ENCODE data around the gene MAPKAP1. TPM values are rescaled to one million over a fixed set of nuclear protein-coding genes. Genes with fewer than 3 reads are reported as not detected.
"Not testable (repeated sequence)": the region's sequence is repeated elsewhere in the genome, so short reads cannot be mapped to it uniquely, and the experiment has no call there.

Gene MAPKAP1
- total RNA-seq, 1 donor from 2014 or later, result 84.9 TPM

DNA sequence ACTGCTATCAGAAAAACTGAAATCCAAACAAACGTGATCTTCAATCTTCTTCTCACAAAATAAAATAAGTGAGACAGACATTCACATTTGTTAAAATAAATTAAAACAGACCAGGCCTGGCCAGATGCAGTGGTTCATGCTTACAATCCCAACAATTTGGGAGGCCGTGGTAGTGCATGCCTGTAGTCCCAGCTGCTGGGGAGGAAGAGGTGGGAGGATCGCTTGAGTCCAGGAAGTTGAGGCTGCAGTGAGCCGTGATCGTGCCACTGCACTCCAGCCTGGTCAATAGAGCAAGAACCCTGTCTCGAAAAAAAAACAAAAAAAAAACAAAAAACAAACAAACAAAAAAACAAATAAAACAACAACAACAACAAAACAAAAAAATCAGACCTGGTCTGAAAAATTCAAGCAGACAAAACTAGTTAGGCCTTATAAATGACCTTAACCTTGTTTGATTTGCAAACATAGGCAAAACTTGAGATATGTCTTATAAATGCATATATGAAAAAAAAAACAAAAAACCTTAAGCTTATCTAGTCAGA, 10.8 kb downstream of the MAPKAP1 start:
- no peak overlapping the region for H3K4me3 Mint-ChIP-seq
- H3K36me3 Mint-ChIP-seq (ENCODE audit: low read depth), result peaks cover 15% of the 10 kb centered on the region
- no peak for TF ChIP-seq CTCF (IDR thresholded peaks at IDR 0.05)
- no peaks in the 10 kb centered on the region for H3K27me3 Mint-ChIP-seq
- intact Hi-C loops (cut with micrococcal nuclease), result no loop called here
- H3K27ac Mint-ChIP-seq, result no peak overlapping the region
- ATAC-seq (ENCODE audit: low read depth), result no peak
- ChIA-PET CTCF (no interaction called here), POLR2A (interaction anchor here (0.7 kb wide), 2 partner anchors 47 to 158 kb away, joined by 3 to 6 read pairs; no protein-coding TSS in a partner anchor)
- H3K9me3 Mint-ChIP-seq, result no peaks in the 10 kb centered on the region
- no peak for DNase-seq
- peaks cover 54% of the 10 kb centered on the region for H3K4me1 Mint-ChIP-seq

GRCh38 chr9:125695548-125695947, 11.5 kb downstream of the MAPKAP1 start:
- DNase-seq; POLR2A ChIA-PET; H3K27ac Mint-ChIP-seq; H3K27me3 Mint-ChIP-seq; ATAC-seq (ENCODE audit: low read depth); intact Hi-C loops (cut with micrococcal nuclease); H3K4me3 Mint-ChIP-seq; CTCF ChIA-PET; H3K9me3 Mint-ChIP-seq: not testable (repeated sequence)
- peaks cover 51% of the 10 kb centered on the region for H3K4me1 Mint-ChIP-seq
- peaks cover 19% of the 10 kb centered on the region for H3K36me3 Mint-ChIP-seq (ENCODE audit: low read depth)

DNA sequence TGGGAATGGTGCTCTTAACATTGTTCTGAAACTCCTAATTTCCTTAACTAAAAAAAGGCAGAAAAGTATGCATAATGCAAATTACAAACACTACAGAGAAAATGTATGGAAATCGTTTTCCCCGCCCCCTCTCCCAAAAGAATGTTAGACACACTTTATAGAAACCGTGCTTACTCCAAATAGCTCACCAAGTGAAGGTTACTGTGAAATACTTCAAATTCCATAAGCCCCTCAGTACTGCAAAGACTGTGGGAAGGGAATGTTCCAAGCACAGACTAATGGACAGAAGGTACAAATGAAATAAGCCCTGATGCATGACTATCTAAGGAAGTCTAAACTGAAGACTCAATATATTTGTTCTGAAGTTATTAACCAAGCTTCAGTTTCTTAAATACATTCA, 12.5 kb downstream of the MAPKAP1 start:
- Mint-ChIP-seq H3K27me3 (no peaks in the 10 kb centered on the region), H3K4me1 (peaks cover 49% of the 10 kb centered on the region), H3K36me3 (ENCODE audit: low read depth) (peaks cover 26% of the 10 kb centered on the region), H3K27ac (no peak overlapping the region), H3K9me3 (no peaks in the 10 kb centered on the region), H3K4me3 (no peak overlapping the region)
- POLR2A ChIA-PET, result no interaction called here
- DNase-seq (no peak), ATAC-seq (ENCODE audit: low read depth) (no peak)
- no peak for TF ChIP-seq CTCF (IDR thresholded peaks at IDR 0.05)
- CTCF ChIA-PET, result interaction anchor here (0.7 kb wide), 1 partner anchor 274 kb away, joined by 3 read pairs; no protein-coding TSS in a partner anchor
- intact Hi-C loops (cut with micrococcal nuclease), result no loop called here

- ATAC-seq (ENCODE audit: low read depth); DNase-seq; H3K27ac Mint-ChIP-seq; H3K4me3 Mint-ChIP-seq; POLR2A ChIA-PET; intact Hi-C loops (cut with micrococcal nuclease); H3K27me3 Mint-ChIP-seq; H3K9me3 Mint-ChIP-seq; CTCF ChIA-PET: not testable (repeated sequence)
- peaks cover 26% of the 10 kb centered on the region for H3K36me3 Mint-ChIP-seq (ENCODE audit: low read depth)
- H3K4me1 Mint-ChIP-seq, result peaks cover 44% of the 10 kb centered on the region
Measured at GRCh38 chr9:125693492-125693891, 13.5 kb downstream of the MAPKAP1 start.

GRCh38 chr9:125691869-125692268, 15.1 kb downstream of the MAPKAP1 start:
- H3K27ac Mint-ChIP-seq, result no peak overlapping the region
- CTCF ChIA-PET, result no interaction called here
- POLR2A ChIA-PET, result no interaction called here

GRCh38 chr9:125690679-125691078, 16.3 kb downstream of the MAPKAP1 start:
- Mint-ChIP-seq H3K27ac (no peak overlapping the region), H3K4me1 (peaks cover 27% of the 10 kb centered on the region), H3K27me3 (no peaks in the 10 kb centered on the region), H3K4me3 (no peak overlapping the region), H3K36me3 (ENCODE audit: low read depth) (peaks cover 23% of the 10 kb centered on the region), H3K9me3 (no peaks in the 10 kb centered on the region)
- ATAC-seq (ENCODE audit: low read depth) (no peak), DNase-seq (no peak)
- ChIA-PET POLR2A (interaction anchor here (0.7 kb wide), 1 partner anchor 8 kb away, joined by 3 read pairs; no protein-coding TSS in a partner anchor), CTCF (no interaction called here)
- intact Hi-C loops (cut with micrococcal nuclease), result no loop called here
- no peak for TF ChIP-seq CTCF (IDR thresholded peaks at IDR 0.05)

More at GRCh38 chr9:125691869-125692268, 15.1 kb downstream of the MAPKAP1 start:
- peaks cover 37% of the 10 kb centered on the region for H3K4me1 Mint-ChIP-seq
- H3K4me3 Mint-ChIP-seq, result no peak overlapping the region
- ATAC-seq (ENCODE audit: low read depth) (no peak), DNase-seq (no peak)
- TF ChIP-seq CTCF (IDR thresholded peaks at IDR 0.05), result no peak
- intact Hi-C loops (cut with micrococcal nuclease), result no loop called here
- H3K36me3 Mint-ChIP-seq (ENCODE audit: low read depth), result peaks cover 24% of the 10 kb centered on the region
- no peaks in the 10 kb centered on the region for H3K27me3 Mint-ChIP-seq
- H3K9me3 Mint-ChIP-seq, result no peaks in the 10 kb centered on the region
